ENCODE data around the gene ARPC1A. TPM values are rescaled to one million over a fixed set of nuclear protein-coding genes. Genes with fewer than 3 reads are reported as not detected.
A peak's percentile ranks its signal among the peaks of the same experiment; 100 is the strongest.
"Not testable (repeated sequence)": the region's sequence is repeated elsewhere in the genome, so short reads cannot be mapped to it uniquely, and the experiment has no call there.

The ARPC1A gene
- 143 and 154 TPM in 2 replicates for total RNA-seq (ENCODE audit: low replicate concordance)

GRCh38 chr7:99325592-99326407, at the start of gene ARPC1A:
TSS of gene ARPC1A (plus strand) at chr7:99325898. CDS start at chr7:99333354, 7,456 bp downstream.
- DNase-seq (ENCODE audit: low spot score): peak; percentile 98
- H3K4me3 ChIP-seq: peak within 1 kb of the TSS; percentile 98
- Mint-ChIP-seq H3K4me3 (peak within 1 kb of the TSS; percentile 90), H3K27ac (peak within 1 kb of the TSS; percentile 63), H3K9me3 (no peaks in the 10 kb centered on the region), H3K4me1 (peaks cover 11% of the 10 kb centered on the region), H3K27me3 (ENCODE audit: insufficient read depth, low read depth) (peaks cover 5% of the 10 kb centered on the region), H3K36me3 (no peaks in the 10 kb centered on the region)
- no peaks in the 10 kb centered on the region for H3K36me3 ChIP-seq
- H4K20me1 ChIP-seq (ENCODE audit: low read depth): peaks cover 14% of the 10 kb centered on the region
- H3K4me2 ChIP-seq: peak within 1 kb of the TSS; percentile 91
- H3K4me1 ChIP-seq: peaks cover 6% of the 10 kb centered on the region
- peak within 1 kb of the TSS; percentile 97 for H3K9ac ChIP-seq
- peak within 1 kb of the TSS; percentile 88 for H2AFZ ChIP-seq (replicated peaks)
- no peaks in the 10 kb centered on the region for H3K9me3 ChIP-seq (ENCODE audit: low read depth)
- H3K79me2 ChIP-seq (ENCODE audit: low read depth): peaks cover 63% of the 10 kb centered on the region
- TF ChIP-seq CTCF (IDR thresholded peaks at IDR 0.05): peak; percentile 39
- TF ChIP-seq EZH2phosphoT487 (IDR thresholded peaks at IDR 0.05): no peak
- H3K27me3 ChIP-seq: no peaks in the 10 kb centered on the region
- peak within 1 kb of the TSS; percentile 51 for H3K27ac ChIP-seq
- H3F3A ChIP-seq (ENCODE audit: low read depth): peaks cover 4% of the 10 kb centered on the region

GRCh38 chr7:99278180-99278579, 47.5 kb upstream of the ARPC1A start:
- no peak overlapping the region for H3K4me3 ChIP-seq
- no peaks in the 10 kb centered on the region for H3K79me2 ChIP-seq (ENCODE audit: low read depth)
- no peak overlapping the region for H2AFZ ChIP-seq (replicated peaks)
- no peaks in the 10 kb centered on the region for H3K4me1 ChIP-seq
- H3K27ac ChIP-seq: no peak overlapping the region
- H3K27me3 ChIP-seq: no peaks in the 10 kb centered on the region
- H3K4me1 Mint-ChIP-seq: no peaks in the 10 kb centered on the region
- DNase-seq (ENCODE audit: low spot score): no peak
- H3K4me3 Mint-ChIP-seq: no peak overlapping the region
- no peaks in the 10 kb centered on the region for H3K9me3 ChIP-seq (ENCODE audit: low read depth)
- H3K9ac ChIP-seq: no peak overlapping the region
- H3K36me3 ChIP-seq: no peaks in the 10 kb centered on the region
- no peaks in the 10 kb centered on the region for H4K20me1 ChIP-seq (ENCODE audit: low read depth)
- TF ChIP-seq CTCF (IDR thresholded peaks at IDR 0.05) (no peak), EZH2phosphoT487 (IDR thresholded peaks at IDR 0.05) (no peak), EZH2 (IDR thresholded peaks at IDR 0.05) (no peak)
- no peak overlapping the region for H3K4me2 ChIP-seq
- no peaks in the 10 kb centered on the region for H3K27me3 Mint-ChIP-seq (ENCODE audit: insufficient read depth, low read depth)
- no peaks in the 10 kb centered on the region for H3K36me3 Mint-ChIP-seq
- no peak overlapping the region for H3K27ac Mint-ChIP-seq
- H3F3A ChIP-seq (ENCODE audit: low read depth): no peaks in the 10 kb centered on the region
- H3K9me3 Mint-ChIP-seq: no peaks in the 10 kb centered on the region

GRCh38 chr7:99284165-99284564, 41.5 kb upstream of the ARPC1A start:
- not testable (repeated sequence) for H2AFZ ChIP-seq (replicated peaks); H3K4me3 Mint-ChIP-seq; H4K20me1 ChIP-seq (ENCODE audit: low read depth); H3K36me3 Mint-ChIP-seq; H3F3A ChIP-seq (ENCODE audit: low read depth); H3K27me3 Mint-ChIP-seq (ENCODE audit: insufficient read depth, low read depth); DNase-seq (ENCODE audit: low spot score); H3K4me2 ChIP-seq; H3K9me3 ChIP-seq (ENCODE audit: low read depth); H3K27me3 ChIP-seq; H3K4me1 Mint-ChIP-seq; H3K4me3 ChIP-seq; H3K36me3 ChIP-seq; H3K27ac Mint-ChIP-seq; H3K9me3 Mint-ChIP-seq; H3K4me1 ChIP-seq; H3K79me2 ChIP-seq (ENCODE audit: low read depth); H3K27ac ChIP-seq; H3K9ac ChIP-seq
